Loucy (cell line): ENCODE results near the gene IFNK.

Source experiments
- EZH2phosphoT487 ChIP-seq: fragments of 200-600 bp; IDR thresholded peaks from 2 replicates; pipeline ENCODE4 v1.6.1; 2018; ENCODE audit warnings: antibody characterized with exemption, mild to moderate bottlenecking, moderate library complexity, borderline replicate concordance
- TF ChIP-seq, protein P1 (sequence below): fragments of 200-600 bp; sonication (generic); conservative IDR thresholded peaks from 2 replicates; pipeline ENCODE4 v1.5.1; 2014; ENCODE audit warnings: mild to moderate bottlenecking, antibody characterized with exemption, low read length

- TF ChIP-seq, protein P1, sequence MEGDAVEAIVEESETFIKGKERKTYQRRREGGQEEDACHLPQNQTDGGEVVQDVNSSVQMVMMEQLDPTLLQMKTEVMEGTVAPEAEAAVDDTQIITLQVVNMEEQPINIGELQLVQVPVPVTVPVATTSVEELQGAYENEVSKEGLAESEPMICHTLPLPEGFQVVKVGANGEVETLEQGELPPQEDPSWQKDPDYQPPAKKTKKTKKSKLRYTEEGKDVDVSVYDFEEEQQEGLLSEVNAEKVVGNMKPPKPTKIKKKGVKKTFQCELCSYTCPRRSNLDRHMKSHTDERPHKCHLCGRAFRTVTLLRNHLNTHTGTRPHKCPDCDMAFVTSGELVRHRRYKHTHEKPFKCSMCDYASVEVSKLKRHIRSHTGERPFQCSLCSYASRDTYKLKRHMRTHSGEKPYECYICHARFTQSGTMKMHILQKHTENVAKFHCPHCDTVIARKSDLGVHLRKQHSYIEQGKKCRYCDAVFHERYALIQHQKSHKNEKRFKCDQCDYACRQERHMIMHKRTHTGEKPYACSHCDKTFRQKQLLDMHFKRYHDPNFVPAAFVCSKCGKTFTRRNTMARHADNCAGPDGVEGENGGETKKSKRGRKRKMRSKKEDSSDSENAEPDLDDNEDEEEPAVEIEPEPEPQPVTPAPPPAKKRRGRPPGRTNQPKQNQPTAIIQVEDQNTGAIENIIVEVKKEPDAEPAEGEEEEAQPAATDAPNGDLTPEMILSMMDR: peak; percentile 62
- TF ChIP-seq EZH2phosphoT487: no peak
These were observed 24.1 kb downstream of the IFNK start for GRCh38 chr9:27548055-27548741.
